ENCODE data around the gene ERO1A.
"Not testable (repeated sequence)": the region's sequence is repeated elsewhere in the genome, so short reads cannot be mapped to it uniquely, and the experiment has no call there.

ERO1A gene, protein sequence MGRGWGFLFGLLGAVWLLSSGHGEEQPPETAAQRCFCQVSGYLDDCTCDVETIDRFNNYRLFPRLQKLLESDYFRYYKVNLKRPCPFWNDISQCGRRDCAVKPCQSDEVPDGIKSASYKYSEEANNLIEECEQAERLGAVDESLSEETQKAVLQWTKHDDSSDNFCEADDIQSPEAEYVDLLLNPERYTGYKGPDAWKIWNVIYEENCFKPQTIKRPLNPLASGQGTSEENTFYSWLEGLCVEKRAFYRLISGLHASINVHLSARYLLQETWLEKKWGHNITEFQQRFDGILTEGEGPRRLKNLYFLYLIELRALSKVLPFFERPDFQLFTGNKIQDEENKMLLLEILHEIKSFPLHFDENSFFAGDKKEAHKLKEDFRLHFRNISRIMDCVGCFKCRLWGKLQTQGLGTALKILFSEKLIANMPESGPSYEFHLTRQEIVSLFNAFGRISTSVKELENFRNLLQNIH

DNA sequence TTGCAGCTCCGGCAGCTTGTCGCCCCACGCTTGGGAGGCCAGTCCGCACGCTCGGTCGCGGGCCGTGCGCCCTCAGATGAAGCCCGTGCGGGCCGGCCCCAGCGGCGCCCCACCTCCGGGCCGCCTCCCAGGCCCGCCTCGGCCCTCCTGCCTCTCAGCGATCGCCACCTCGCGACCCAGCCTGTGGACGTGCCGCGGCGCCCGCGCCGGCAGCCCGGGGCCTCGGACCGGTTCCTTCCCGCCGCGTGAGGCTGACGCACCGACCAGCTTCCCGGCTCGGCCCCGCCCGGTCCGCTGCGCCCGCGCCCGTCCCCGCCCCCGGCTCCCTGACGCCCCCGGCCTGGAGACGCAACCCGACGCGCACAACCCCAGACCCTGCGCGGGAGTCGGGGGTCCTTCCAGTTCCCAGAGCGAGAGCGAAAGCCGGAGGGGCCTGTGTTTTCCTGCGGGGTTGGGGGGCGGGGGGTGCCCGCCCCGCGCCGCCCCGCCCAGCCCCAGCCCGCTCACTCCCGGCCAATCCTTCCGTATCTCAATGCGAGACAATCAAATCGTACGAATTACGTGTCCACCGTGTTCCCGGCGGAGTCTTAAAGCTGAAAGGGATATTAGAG lies at the start of gene ERO1A:
Gene ERO1A, minus strand, starts transcription at position 78 of the 611 bp plus-strand sequence. Its CDS starts 77 bp downstream, at position 1.
- peak; percentile 60 for DNase-seq (ENCODE audit: low read depth, low spot score)

- no peak for DNase-seq (ENCODE audit: low read depth, low spot score)
These were observed 46.5 kb upstream of the ERO1A start for GRCh38 chr14:52741865-52742264.

- no peak for DNase-seq (ENCODE audit: low read depth, low spot score)
These were observed 45.4 kb upstream of the ERO1A start for GRCh38 chr14:52740751-52741150.

- no peak for DNase-seq (ENCODE audit: low read depth, low spot score)
These were observed 43.1 kb upstream of the ERO1A start for GRCh38 chr14:52738409-52738808.

- peak; percentile 19 for DNase-seq (ENCODE audit: low read depth, low spot score)
These were observed 40.6 kb upstream of the ERO1A start for GRCh38 chr14:52735921-52736489.

GRCh38 chr14:52733824-52734223 lies 38.5 kb upstream of the ERO1A start:
- peak; percentile 30 for DNase-seq (ENCODE audit: low read depth, low spot score)

DNA sequence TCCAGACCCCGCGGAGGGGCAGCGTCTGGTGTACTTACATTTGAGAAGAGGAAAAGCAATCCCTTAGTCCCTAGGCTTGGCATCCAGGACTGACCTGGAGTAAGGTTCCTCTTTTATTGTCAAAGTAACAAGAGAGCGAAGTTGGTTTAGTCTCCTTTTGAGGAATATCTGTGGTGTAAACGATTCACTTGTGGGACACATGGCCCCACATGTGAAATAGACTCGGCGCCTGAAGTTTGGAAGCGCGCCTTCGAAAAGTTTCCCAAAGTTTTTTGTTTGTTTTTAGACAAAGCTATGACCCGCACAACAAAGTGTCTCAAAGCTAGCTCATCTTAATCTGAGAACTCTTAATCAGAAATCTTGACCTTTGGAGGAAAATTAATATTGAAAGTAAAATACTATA lies 35.4 kb upstream of the ERO1A start:
- no peak for DNase-seq (ENCODE audit: low read depth, low spot score)

- DNase-seq (ENCODE audit: low read depth, low spot score) = peak; percentile 99
These were observed 34.8 kb upstream of the ERO1A start, which contains the start of gene STYX for GRCh38 chr14:52729925-52730708. TSS of gene STYX (plus strand) at chr14:52730166. CDS start at chr14:52730475, 309 bp downstream.

GRCh38 chr14:52729585-52729924 lies 34.2 kb upstream of the ERO1A start:
- DNase-seq (ENCODE audit: low read depth, low spot score) = no peak

DNA sequence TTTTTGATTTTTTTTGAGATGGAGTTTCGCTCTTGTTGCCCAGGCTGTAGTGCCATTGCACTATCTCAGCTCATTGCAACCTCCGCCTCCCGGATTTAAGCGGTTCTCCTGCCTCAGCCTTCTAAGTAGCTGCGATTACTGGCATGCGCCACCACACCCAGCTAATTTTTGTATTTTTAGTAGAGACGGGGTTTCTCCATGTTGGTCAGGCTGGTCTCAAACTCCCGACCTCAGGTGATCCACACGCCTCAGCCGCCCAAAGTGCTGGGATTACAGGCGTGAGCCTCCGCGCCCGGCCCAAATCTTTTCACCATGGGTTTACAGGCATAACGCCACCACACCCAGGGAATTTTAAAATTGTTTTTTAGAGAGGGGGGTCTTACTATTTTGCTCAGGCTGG lies 33.7 kb upstream of the ERO1A start:
- DNase-seq (ENCODE audit: low read depth, low spot score) = peak; percentile 49

DNA sequence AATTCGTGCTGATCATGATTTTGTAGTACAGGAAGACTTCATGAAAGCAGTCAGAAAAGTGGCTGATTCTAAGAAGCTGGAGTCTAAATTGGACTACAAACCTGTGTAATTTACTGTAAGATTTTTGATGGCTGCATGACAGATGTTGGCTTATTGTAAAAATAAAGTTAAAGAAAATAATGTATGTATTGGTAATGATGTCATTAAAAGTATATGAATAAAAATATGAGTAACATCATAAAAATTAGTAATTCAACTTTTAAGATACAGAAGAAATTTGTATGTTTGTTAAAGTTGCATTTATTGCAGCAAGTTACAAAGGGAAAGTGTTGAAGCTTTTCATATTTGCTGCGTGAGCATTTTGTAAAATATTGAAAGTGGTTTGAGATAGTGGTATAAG lies 32.2 kb upstream of the ERO1A start:
- DNase-seq (ENCODE audit: low read depth, low spot score) = not testable (repeated sequence)

GRCh38 chr14:52724360-52724644 lies 28.9 kb upstream of the ERO1A start:
- no peak for DNase-seq (ENCODE audit: low read depth, low spot score)

- no peak for DNase-seq (ENCODE audit: low read depth, low spot score)
These were observed 28.4 kb upstream of the ERO1A start for GRCh38 chr14:52723514-52724359.

GRCh38 chr14:52716155-52716554 lies 20.8 kb upstream of the ERO1A start:
- DNase-seq (ENCODE audit: low read depth, low spot score) = no peak

- DNase-seq (ENCODE audit: low read depth, low spot score) = no peak
These were observed 16.3 kb upstream of the ERO1A start for GRCh38 chr14:52711666-52712065.

- DNase-seq (ENCODE audit: low read depth, low spot score) = peak; percentile 90
These were observed 11.7 kb upstream of the ERO1A start, which contains the start of gene PSMC6 for GRCh38 chr14:52706724-52707706. TSS of gene PSMC6 (plus strand) at chr14:52707200. CDS start at chr14:52707220, 20 bp downstream.

DNA sequence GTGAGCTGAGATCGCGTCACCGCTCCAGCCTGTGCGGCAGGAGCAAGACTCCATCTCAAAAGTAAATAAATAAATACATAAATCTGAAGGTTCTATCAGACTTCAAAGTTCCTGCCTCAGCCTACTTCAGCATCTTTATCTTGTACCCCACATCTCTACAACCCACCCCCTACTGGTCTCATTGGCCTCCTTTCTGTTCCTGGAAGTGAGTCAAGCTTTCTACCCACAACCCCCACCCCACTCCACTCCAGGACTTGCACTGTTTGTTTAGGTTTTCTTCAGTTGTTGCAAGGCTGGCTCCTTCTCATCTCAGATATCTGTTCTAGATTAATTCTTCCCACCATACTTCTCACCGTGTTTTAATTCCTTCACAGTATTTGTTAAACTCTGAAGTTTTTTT lies 10.9 kb upstream of the ERO1A start:
- no peak for DNase-seq (ENCODE audit: low read depth, low spot score)

GRCh38 chr14:52703664-52704063 lies 8.3 kb upstream of the ERO1A start:
- no peak for DNase-seq (ENCODE audit: low read depth, low spot score)

DNA sequence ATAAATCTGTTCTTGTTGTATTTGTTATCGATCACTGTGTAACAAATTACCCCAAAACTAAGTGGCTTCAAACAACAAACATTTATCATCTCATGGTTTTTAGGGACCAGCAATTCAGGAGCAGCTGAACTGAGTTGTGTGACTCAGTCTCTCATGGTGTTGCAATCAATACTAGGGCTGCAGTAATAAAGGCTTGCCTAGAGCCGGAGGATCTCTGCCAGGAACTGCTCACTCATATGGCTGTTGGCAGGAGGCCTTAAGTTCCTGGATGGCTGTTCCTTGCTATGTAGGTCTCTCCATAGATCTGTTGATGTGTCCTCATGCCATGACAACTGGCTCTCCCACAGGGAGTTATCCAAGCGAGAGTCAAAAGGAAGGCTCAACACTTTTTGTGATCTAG lies 7.9 kb upstream of the ERO1A start:
- DNase-seq (ENCODE audit: low read depth, low spot score) = no peak

DNA sequence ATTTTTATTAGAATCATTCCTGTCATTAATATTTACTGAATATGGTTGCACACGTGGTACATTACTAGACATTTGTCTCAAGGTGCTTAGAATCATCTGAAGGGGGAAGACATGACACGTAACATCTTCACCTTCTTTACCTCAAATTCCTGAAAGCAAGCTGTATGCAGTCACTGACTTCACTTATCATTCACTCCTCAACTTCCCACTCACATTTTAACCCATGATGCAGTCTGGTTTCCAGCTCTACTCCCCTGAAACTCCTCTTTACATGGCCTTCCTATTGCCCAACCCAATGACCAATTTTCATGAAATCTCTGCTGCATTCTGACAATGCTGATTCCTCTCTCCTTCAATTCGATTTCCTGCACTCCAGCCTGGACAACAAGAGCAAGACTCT lies 5.9 kb upstream of the ERO1A start:
- DNase-seq (ENCODE audit: low read depth, low spot score) = no peak

All from ELF-1 (cell line).